MV-4-11 (cell line): ENCODE measurements around the gene UNC119B.

Source experiments
- DNase-seq: peaks from one replicate; lab custom pipeline; 2025; lab: John Stamatoyannopoulos, UW

The UNC119B gene

DNA sequence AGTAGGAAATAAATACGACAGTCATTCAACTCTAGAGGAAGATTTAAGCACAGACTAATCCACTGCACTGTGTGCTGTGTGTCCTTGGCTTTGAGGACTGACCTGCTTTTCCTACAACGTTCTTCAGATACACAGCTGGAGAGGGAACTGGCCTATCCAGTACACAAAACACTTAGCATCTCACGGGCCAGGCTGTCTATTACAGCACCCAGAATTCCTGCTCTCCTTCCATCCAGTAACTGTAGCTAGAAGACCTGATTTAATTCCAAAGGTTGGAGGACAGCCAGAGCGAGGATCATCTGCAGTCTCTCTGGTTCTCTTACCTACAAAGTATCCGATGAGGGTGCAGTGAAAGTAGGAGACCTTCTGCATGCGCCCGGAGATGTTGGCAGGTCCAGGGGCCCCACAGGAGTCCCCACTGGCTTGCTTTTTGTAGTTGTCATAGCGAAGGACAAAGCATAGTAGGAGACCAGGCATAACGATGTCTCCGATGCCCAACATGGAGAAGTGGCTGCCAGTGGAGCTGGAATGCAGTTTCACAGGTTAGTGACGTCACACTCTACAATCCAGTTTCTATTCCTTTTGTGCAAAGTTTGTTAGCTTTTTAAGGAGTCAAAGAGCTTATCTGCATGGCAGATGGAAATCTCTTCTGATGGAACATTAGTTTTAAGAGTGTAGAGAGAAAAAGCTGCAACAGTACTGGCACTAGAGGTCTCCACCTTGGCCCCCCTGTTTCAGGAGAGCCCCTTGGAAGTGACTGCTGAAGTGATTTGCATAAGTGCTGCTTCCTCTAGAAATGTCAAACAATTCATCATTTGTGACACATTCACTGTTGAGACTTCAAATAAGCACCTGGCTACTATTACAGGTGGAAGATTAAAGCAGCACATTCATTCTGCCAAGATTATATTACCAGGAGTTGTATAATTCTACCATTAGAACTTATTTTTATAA lies 57.1 kb downstream of the UNC119B start:
- no peak for DNase-seq

DNA sequence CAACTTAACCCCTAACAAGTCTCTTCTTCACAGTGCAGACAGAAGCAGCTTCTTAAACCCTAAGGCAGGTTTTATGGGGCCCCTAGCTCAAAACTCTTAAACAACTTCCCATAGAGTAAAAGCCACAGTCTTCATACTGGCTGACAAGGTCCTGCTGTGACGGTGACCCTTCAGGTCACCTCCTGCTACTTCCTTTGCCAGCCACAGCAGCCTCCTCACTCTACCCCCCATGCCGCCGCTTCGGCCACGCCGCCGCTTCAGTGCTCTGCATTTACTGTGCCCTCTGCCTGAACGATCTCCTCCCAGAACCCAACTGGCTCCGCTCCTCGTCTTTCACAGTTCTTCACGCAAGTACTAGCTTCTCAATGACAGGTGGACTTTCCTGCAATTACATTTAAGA lies 60.8 kb downstream of the UNC119B start:
- DNase-seq, result peak; percentile 26
